ENCODE measurements around the gene POLE.

DNA sequence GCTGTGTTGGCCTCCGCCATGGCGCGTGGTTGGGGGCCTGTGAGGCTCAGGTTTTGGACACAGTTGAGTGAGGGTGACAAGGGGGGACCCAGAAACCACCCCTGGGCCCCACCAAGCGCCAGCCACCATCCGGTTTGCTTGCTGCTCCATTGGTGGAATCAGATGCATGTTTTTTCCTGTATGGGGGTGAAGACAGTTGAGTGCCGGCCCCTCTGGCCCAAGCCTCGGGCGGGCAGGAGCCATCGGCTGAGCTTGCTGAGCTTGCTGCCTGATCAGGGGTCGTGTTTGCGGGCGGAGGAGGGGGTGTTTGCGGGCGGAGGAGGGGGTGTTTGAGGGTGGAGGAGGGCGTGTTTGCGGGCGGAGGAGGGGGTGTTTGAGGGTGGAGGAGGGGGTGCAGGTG, 29.9 kb upstream of the POLE start:
- TF ChIP-seq POLR2A (IDR thresholded peaks at IDR 0.05; ENCODE audit: low read depth, low read length) = no peak
- no peak for TF ChIP-seq POLR2AphosphoS5 (IDR thresholded peaks at IDR 0.05; ENCODE audit: low read depth, low read length)
- no peak for TF ChIP-seq TAF1 (IDR thresholded peaks at IDR 0.05; ENCODE audit: low read depth, low read length)
- TF ChIP-seq PAX5 (IDR thresholded peaks at IDR 0.05; ENCODE audit: insufficient read depth, low read length, severe bottlenecking) = no peak
- TF ChIP-seq POU2F2 (IDR thresholded peaks at IDR 0.05; ENCODE audit: low read depth, low read length) = no peak

Measured in GM12891 (cell line).